Measurements from ENCODE around the gene COPS8. TPM values are rescaled to one million over a fixed set of nuclear protein-coding genes. Genes with fewer than 3 reads are reported as not detected.

The COPS8 gene
- total and polyA plus RNA-seq, 2 donors (not counting 3 experiments of a cell fraction or from before 2014, with no cell fraction given) = 73.6 to 80.7 TPM

- Histone ChIP-seq H3K4me2 (ENCODE audit: insufficient read depth, low read length) (no peak overlapping the region), H3K4me3 (replicated peaks in 1 of 3; ENCODE audit: insufficient read depth in 1 of 3, low read depth in 1 of 3, low read length in 3 of 3) (no peak overlapping the region), H3K27me3 (ENCODE audit: control insufficient read depth in 2 of 2, insufficient read depth in 2 of 2, low read length in 2 of 2) (no peaks in the 10 kb centered on the region), H3K9ac (replicated peaks; ENCODE audit: extremely low read depth, insufficient read depth, low read length) (no peak overlapping the region), H4K20me1 (replicated peaks; ENCODE audit: control insufficient read depth, extremely low read depth, insufficient read depth, low read length) (no peaks in the 10 kb centered on the region), H2AFZ (ENCODE audit: low read depth, low read length) (no peak overlapping the region), H3K4me1 (ENCODE audit: control insufficient read depth, extremely low read depth, insufficient read depth, low read length) (peaks cover 7% of the 10 kb centered on the region), H3K36me3 (ENCODE audit: control insufficient read depth in 2 of 2, extremely low read depth in 1 of 2, insufficient read depth in 2 of 2, low read length in 2 of 2) (no peaks in the 10 kb centered on the region), H3K27ac (ENCODE audit: insufficient read depth, low read depth, low read length) (no peak overlapping the region), H3K9me3 (replicated peaks; ENCODE audit: control insufficient read depth, insufficient read depth, low read length) (no peaks in the 10 kb centered on the region), H3K79me2 (ENCODE audit: control insufficient read depth, insufficient read depth, low read length) (no peaks in the 10 kb centered on the region), H3K9me1 (replicated peaks; ENCODE audit: control insufficient read depth, extremely low read depth, insufficient read depth, low read length) (no peaks in the 10 kb centered on the region)
- FAIRE-seq (no peak), DNase-seq (ENCODE audit: low read depth, low spot score) (no peak)
- ChIA-PET POLR2A (no interaction called here), CTCF (no interaction called here)
- no TSS peak for BruUV-seq (replicated peaks)
- dilution Hi-C loops (cut with MboI; ENCODE audit: extremely low pct_ligation_motif_present, low sequenced_read_pairs) = no loop called here
- TF ChIP-seq, protein P1, sequence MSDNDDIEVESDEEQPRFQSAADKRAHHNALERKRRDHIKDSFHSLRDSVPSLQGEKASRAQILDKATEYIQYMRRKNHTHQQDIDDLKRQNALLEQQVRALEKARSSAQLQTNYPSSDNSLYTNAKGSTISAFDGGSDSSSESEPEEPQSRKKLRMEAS (IDR thresholded peaks at IDR 0.05; ENCODE audit: insufficient read depth, insufficient read length) = no peak
- TF ChIP-seq JUN (IDR thresholded peaks at IDR 0.05; ENCODE audit: borderline replicate concordance, insufficient read depth, insufficient read length, low read depth) (no peak), GATA2 (IDR thresholded peaks at IDR 0.05; ENCODE audit: insufficient read depth, insufficient read length, low read depth, low read length) (no peak), FOS (IDR thresholded peaks at IDR 0.05; ENCODE audit: borderline replicate concordance, insufficient read depth, low read length) (no peak), POLR2AphosphoS5 (IDR thresholded peaks at IDR 0.05; ENCODE audit: insufficient read depth, low read depth, low read length) (no peak), MYC (IDR thresholded peaks at IDR 0.05; ENCODE audit: low read depth, low read length) (no peak), CTCF (IDR thresholded peaks at IDR 0.05; ENCODE audit: extremely low read depth in 1 of 2, insufficient read depth in 1 of 2, low read depth in 1 of 2, low read length in 2 of 2) (no peak), EZH2 (IDR thresholded peaks at IDR 0.05; ENCODE audit: borderline replicate concordance, low read depth, low read length, severe bottlenecking) (no peak), POLR2A (IDR thresholded peaks at IDR 0.05; ENCODE audit: low read depth, low read length) (no peak)
- intact Hi-C loops (cut with micrococcal nuclease) = no loop called here
These were observed 28.6 kb upstream of the COPS8 start for GRCh38 chr2:237057107-237057506.
